ENCODE results near the gene CDHR5.

Gene CDHR5

GRCh38 chr11:568306-569157 lies 56.2 kb downstream of the CDHR5 start:
- H3K4me1 Mint-ChIP-seq (ENCODE audit: low read depth) = peaks cover 9% of the 10 kb centered on the region
- peak overlapping the region; percentile 76 for H3K4me3 Mint-ChIP-seq
- H3K9me3 Mint-ChIP-seq = no peaks in the 10 kb centered on the region
- no peak overlapping the region for H3K27ac Mint-ChIP-seq
- no peaks in the 10 kb centered on the region for H3K27me3 Mint-ChIP-seq (ENCODE audit: low read depth)
- H3K36me3 Mint-ChIP-seq (ENCODE audit: low read depth) = no peaks in the 10 kb centered on the region

GRCh38 chr11:567629-568292 lies 57.0 kb downstream of the CDHR5 start:
- Mint-ChIP-seq H3K4me1 (ENCODE audit: low read depth) (peaks cover 9% of the 10 kb centered on the region), H3K27me3 (ENCODE audit: low read depth) (no peaks in the 10 kb centered on the region), H3K4me3 (peak overlapping the region; percentile 77), H3K27ac (peak overlapping the region; percentile 69), H3K36me3 (ENCODE audit: low read depth) (no peaks in the 10 kb centered on the region), H3K9me3 (no peaks in the 10 kb centered on the region)

- H3K9me3 Mint-ChIP-seq = no peaks in the 10 kb centered on the region
- peaks cover 9% of the 10 kb centered on the region for H3K4me1 Mint-ChIP-seq (ENCODE audit: low read depth)
- H3K36me3 Mint-ChIP-seq (ENCODE audit: low read depth) = no peaks in the 10 kb centered on the region
- no peaks in the 10 kb centered on the region for H3K27me3 Mint-ChIP-seq (ENCODE audit: low read depth)
- peak overlapping the region; percentile 77 for H3K4me3 Mint-ChIP-seq
- peak overlapping the region; percentile 69 for H3K27ac Mint-ChIP-seq
Observed at GRCh38 chr11:567011-567628, 57.6 kb downstream of the CDHR5 start.

Data from T-helper 1 cell treated with Interleukin-12 subunit alpha and Interleukin-12 subunit beta and Interleukin-4 antibody, amounts not matched to agents 30 μg/mL and 1 μg/mL, for 36 hours (primary cell).